H1 (cell line): ENCODE results near the gene TAS2R40. TPM values are rescaled to one million over a fixed set of nuclear protein-coding genes. Genes with fewer than 3 reads are reported as not detected.

Source experiments
- CTBP2 ChIP-seq: IDR thresholded peaks from 2 replicates; pipeline ENCODE4 v1.7.0; 2011; ENCODE audit warnings: borderline replicate concordance, mild to moderate bottlenecking, moderate library complexity, mixed read lengths, low read length; ENCODE audit not compliant: insufficient read depth, insufficient read length
- polyA plus RNA-seq, 7 experiments: library from polyadenylated mRNA; depleted of rRNA in 3 of 7; stranded (reverse) in 5 of 7; unstranded in 2 of 7; fragments of >200 nt in 5 of 7; fragments of 200-250 nt in 2 of 7; gene quantifications; 1 replicate in 5 of 7; 2 replicates in 1 of 7; 4 replicates in 1 of 7; pipeline versions ENCODE4 v1.2.1 to v1.2.3, GENCODE V29; 2011 to 2013; ENCODE audit warnings: missing spikeins in 2 of 7, mixed read lengths in 2 of 7
- total RNA-seq: library from RNA; stranded (reverse); fragmentation: NEBNext Ultra II Directional; extraction: Animal tissue kit (Norgen Biotek cat#: 25700); gene quantifications from 2 replicates; pipeline ENCODE4 v1.2.1, GENCODE V29; 2021

TAS2R40 gene
- total and polyA plus RNA-seq, 2 of the 8 experiments (the other 6 are each of a cell fraction or from before 2014, with no cell fraction given) = not detected

DNA sequence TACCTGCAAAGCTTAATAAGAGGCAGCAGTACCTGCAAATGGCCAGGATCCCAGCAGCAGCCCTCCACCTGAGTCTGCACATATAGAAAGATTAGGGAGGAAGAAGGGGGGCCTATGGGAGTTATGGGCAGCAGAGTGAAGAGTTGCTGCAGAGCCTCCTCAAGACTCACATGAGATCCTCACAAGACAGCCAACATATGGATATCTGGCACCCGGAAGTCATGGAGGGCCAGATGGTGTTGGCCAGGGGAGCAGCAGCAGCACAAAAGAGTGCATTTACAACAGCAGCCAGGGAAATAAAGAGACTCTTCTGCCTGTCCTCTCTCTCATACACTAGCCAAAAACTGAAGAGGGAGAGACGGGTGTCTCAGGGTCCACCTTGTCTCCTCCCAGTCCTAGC lies 4.0 kb upstream of the TAS2R40 start (continued):
- no peak for TF ChIP-seq CTBP2
